Activated CD8-positive, alpha-beta T cell treated with anti-CD3 and anti-CD28 coated beads for 36 hours (primary cell): ENCODE results near the gene REXO1. TPM values are rescaled to one million over a fixed set of nuclear protein-coding genes. Genes with fewer than 3 reads are reported as not detected.

Experiments
- ATAC-seq: fragments of 200-7000 bp; cut with Tn5 transposase; one replicate; pipeline ENCODE4 v1.10.0; 2021; ENCODE audit warnings: mild to moderate bottlenecking, moderate library complexity
- CTCF ChIA-PET: fragments of 350-600 bp; sonication (Branson Sonifier 250); formaldehyde crosslinking; loops from one replicate; lab custom pipeline; 2021; ENCODE audit warnings: antibody characterized with exemption; lab: Charles Lee
- POLR2A ChIA-PET: fragments of 350-600 bp; sonication (Branson Sonifier 250); formaldehyde crosslinking; loops from one replicate; lab custom pipeline; 2021; ENCODE audit warnings: antibody characterized with exemption; lab: Charles Lee
- DNase-seq: peaks from one replicate; pipeline ENCODE4 v3.0.0-alpha.2; 2020
- H3K27ac Mint-ChIP-seq: one replicate; pipeline ENCODE4 v1.8.0; 2021; ENCODE audit warnings: mild to moderate bottlenecking, mixed read lengths
- H3K27me3 Mint-ChIP-seq: one replicate; pipeline ENCODE4 v1.8.0; 2021; ENCODE audit warnings: mixed read lengths
- H3K36me3 Mint-ChIP-seq: one replicate; pipeline ENCODE4 v1.8.0; 2021; ENCODE audit warnings: low read depth, mixed read lengths
- H3K4me1 Mint-ChIP-seq: one replicate; pipeline ENCODE4 v1.8.0; 2021; ENCODE audit warnings: low read depth, mixed read lengths
- H3K4me3 Mint-ChIP-seq: one replicate; pipeline ENCODE4 v1.8.0; 2021; ENCODE audit warnings: mild to moderate bottlenecking, moderate library complexity, mixed read lengths
- H3K9me3 Mint-ChIP-seq: one replicate; pipeline ENCODE4 v1.8.0; 2021; ENCODE audit warnings: mixed read lengths
- intact Hi-C: fragments of 100-400 bp; cut with micrococcal nuclease; formaldehyde crosslinking; loops from one replicate; pipeline ENCODE4 v1.10.0; 2022
- total RNA-seq, 2 experiments: library from RNA; stranded (reverse); gene quantifications; one replicate each; pipeline ENCODE4 v1.2.3, GENCODE V29; 2021
- TF ChIP-seq, protein P1 (sequence below): fragments of 200-600 bp; IDR thresholded peaks from one replicate; pipeline ENCODE4 v1.8.0; 2022; ENCODE audit warnings: antibody characterized with exemption, mild to moderate bottlenecking

The REXO1 gene
- total RNA-seq, 2 experiments from 2014 or later = 43.4 to 46.8 TPM

- Mint-ChIP-seq H3K4me3 (peak overlapping the region; percentile 76), H3K4me1 (peaks cover 25% of the 10 kb centered on the region), H3K36me3 (peaks cover 15% of the 10 kb centered on the region), H3K27ac (peak overlapping the region; percentile 82), H3K27me3 (no peaks in the 10 kb centered on the region), H3K9me3 (no peaks in the 10 kb centered on the region)
- POLR2A ChIA-PET = interaction anchor here (1.1 to 4.0 kb wide), 4 partner anchors 9 to 32 kb away, joined by 4 to 39 read pairs (median 4); no protein-coding TSS in a partner anchor
- ATAC-seq = no peak
- DNase-seq = no peak
- intact Hi-C loops = no loop called here
- CTCF ChIA-PET = interaction anchor here (0.5 to 1.6 kb wide), 12 partner anchors 9 to 215 kb away, joined by 3 to 7 read pairs (median 3); no protein-coding TSS in a partner anchor
- TF ChIP-seq, protein P1, sequence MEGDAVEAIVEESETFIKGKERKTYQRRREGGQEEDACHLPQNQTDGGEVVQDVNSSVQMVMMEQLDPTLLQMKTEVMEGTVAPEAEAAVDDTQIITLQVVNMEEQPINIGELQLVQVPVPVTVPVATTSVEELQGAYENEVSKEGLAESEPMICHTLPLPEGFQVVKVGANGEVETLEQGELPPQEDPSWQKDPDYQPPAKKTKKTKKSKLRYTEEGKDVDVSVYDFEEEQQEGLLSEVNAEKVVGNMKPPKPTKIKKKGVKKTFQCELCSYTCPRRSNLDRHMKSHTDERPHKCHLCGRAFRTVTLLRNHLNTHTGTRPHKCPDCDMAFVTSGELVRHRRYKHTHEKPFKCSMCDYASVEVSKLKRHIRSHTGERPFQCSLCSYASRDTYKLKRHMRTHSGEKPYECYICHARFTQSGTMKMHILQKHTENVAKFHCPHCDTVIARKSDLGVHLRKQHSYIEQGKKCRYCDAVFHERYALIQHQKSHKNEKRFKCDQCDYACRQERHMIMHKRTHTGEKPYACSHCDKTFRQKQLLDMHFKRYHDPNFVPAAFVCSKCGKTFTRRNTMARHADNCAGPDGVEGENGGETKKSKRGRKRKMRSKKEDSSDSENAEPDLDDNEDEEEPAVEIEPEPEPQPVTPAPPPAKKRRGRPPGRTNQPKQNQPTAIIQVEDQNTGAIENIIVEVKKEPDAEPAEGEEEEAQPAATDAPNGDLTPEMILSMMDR = no peak
Measured at GRCh38 chr19:1865172-1866010, 17.1 kb upstream of the REXO1 start.

DNA sequence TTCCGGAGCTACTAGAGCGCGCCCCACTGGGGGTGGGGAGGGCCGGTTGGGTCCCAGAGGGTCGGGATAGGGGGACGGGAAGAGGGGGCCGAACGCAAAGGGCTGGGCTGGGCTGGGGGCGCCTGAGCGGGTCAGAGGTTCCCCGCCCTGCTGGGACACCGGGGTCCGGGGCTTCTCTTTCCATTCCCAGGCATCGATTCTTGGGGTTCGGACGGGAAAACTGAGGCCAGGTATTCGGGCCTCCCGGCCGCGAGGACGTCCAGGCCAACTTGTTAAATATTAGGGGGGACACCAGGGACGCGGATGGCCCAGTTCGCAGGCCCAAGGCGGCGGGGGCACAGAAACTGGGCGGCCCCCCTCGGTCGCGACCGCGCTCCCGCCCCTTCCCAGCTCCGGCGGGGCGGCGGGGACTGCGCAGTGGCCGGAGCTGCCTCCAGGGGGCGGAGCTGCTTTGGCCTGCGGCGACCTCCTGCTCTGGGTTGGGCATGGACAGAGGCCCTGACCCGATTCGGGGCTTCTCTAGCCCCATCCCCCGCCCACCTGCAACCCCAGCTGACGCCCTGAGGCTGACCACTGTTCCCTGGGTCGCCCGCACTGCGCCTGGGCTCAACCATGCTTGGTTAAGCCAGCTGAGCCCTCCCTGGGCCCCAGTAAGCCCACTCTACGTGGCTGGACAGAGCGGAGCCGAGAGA, 16.3 kb upstream of the REXO1 start:
- ATAC-seq (peak; percentile 17), DNase-seq (peak; percentile 70)
- Mint-ChIP-seq H3K36me3 (peaks cover 14% of the 10 kb centered on the region), H3K4me1 (peaks cover 28% of the 10 kb centered on the region), H3K9me3 (no peaks in the 10 kb centered on the region), H3K27ac (peak overlapping the region; percentile 82), H3K27me3 (no peaks in the 10 kb centered on the region), H3K4me3 (peak overlapping the region; percentile 76)
- ChIA-PET CTCF (interaction anchor here (0.5 to 1.6 kb wide), 11 partner anchors 9 to 230 kb away, joined by 3 to 7 read pairs (median 3); no protein-coding TSS in a partner anchor), POLR2A (interaction anchor here (1.1 to 4.0 kb wide), 4 partner anchors 8 to 32 kb away, joined by 4 to 39 read pairs (median 4); no protein-coding TSS in a partner anchor)
- TF ChIP-seq, protein P1 = peak; percentile 82
- intact Hi-C loops = no loop called here

DNA sequence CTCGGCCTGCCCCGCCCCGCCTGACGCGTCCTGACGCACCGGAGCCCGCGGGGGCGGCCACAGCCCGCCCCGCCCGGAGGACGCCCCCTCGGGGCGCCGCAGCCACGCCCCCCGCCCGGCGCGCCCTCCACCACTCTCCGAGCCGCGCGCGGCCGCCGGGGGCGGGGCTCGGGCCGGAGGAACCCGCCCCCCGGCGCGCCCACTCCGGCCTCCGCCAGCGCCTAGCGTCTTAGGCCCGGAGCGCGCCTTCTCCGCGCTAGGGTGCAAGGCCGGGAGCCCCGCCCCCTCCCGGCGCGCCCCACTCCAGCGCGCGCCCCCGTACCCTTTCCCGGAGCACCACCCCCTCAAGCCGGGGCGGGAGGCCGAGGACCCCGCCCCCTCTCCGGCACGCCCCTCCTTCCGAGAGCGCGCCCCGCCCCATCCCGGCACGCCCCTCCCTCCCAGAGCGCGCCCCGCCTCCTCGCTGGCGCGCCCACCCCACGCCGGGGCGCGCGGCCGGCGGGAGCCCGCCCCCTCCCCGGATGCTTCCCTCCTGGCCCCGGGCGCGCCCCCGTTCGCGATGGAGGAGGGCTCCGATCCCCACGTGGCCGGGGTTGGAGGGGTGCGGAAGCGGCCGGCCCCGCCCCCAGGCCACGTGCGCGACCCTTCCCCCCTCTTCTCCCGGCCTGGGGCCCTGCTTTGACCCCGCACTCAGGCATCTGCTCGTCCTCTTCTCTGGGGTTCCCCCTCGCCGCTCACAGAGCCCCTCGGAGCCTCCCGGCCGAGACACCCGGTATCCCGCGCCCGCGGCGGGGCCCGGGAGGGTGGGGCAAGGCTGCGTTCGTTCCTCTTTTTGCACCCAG, 15.6 kb upstream of the REXO1 start:
- Mint-ChIP-seq H3K9me3 (no peaks in the 10 kb centered on the region), H3K27me3 (no peaks in the 10 kb centered on the region), H3K27ac (peak overlapping the region; percentile 82), H3K36me3 (peaks cover 13% of the 10 kb centered on the region), H3K4me3 (peak overlapping the region; percentile 76), H3K4me1 (peaks cover 32% of the 10 kb centered on the region)
- TF ChIP-seq, protein P1 = no peak
- intact Hi-C loops = no loop called here
- CTCF ChIA-PET = interaction anchor here (0.6 to 1.6 kb wide), 10 partner anchors 8 to 231 kb away, joined by 3 to 7 read pairs (median 3); no protein-coding TSS in a partner anchor
- DNase-seq (peak; percentile 95), ATAC-seq (peak; percentile 80)
- POLR2A ChIA-PET = interaction anchor here (1.1 to 4.0 kb wide), 4 partner anchors 8 to 33 kb away, joined by 4 to 39 read pairs (median 4); no protein-coding TSS in a partner anchor

DNA sequence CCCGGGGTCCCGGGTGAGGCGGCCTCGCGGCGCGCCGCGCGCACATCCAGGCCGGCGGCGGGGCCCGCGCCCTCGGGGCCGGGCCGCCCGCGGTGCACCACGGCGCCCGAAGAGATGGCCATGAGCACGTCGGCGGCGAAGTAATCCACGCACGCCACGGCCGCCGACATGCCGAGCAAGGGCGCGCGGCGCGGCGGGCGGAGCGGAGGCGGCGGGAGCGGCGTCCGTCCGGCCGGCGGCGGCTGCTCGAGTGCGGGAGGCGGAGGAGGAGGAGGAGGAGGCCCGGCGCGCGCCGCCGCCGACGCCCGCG, 15.0 kb upstream of the REXO1 start, which contains the start of gene KLF16:
Gene KLF16, minus strand, starts transcription at position 252 of the 310 bp plus-strand sequence. Its CDS starts 82 bp downstream, at position 170.
- Mint-ChIP-seq H3K4me3 (peak within 1 kb of the TSS; percentile 95), H3K36me3 (peaks cover 11% of the 10 kb centered on the region), H3K27ac (peak within 1 kb of the TSS; percentile 92), H3K9me3 (no peaks in the 10 kb centered on the region), H3K4me1 (peaks cover 35% of the 10 kb centered on the region), H3K27me3 (no peaks in the 10 kb centered on the region)
- DNase-seq (no peak), ATAC-seq (peak; percentile 0)
- ChIA-PET POLR2A (no interaction called here), CTCF (no interaction called here)
- intact Hi-C loops = no loop called here
- TF ChIP-seq, protein P1 = no peak
